HepG2 (cell line): Measurements from ENCODE around the gene KLC4. TPM values are rescaled to one million over a fixed set of nuclear protein-coding genes. Genes with fewer than 3 reads are reported as not detected.

ENCODE experiments used
- ASH2L ChIP-seq: fragments of 300-600, 200-600 bp; sonication (generic); IDR thresholded peaks from 2 replicates; pipeline ENCODE4 v1.7.0; 2017; ENCODE audit warnings: low read depth, mild to moderate bottlenecking, moderate library complexity, mixed read lengths, low read length; ENCODE audit not compliant: insufficient read length
- CBX5 ChIP-seq: sonication (generic); formaldehyde crosslinking; IDR thresholded peaks from 2 replicates; pipeline ENCODE4 v1.4.0; 2020; ENCODE audit warnings: missing genetic modification reagents, borderline replicate concordance
- HNRNPH1 ChIP-seq: fragments of 200-400 bp; formaldehyde crosslinking; optimal IDR thresholded peaks from 2 replicates; pipeline ENCODE3; 2017; ENCODE audit warnings: mild to moderate bottlenecking, low read depth, low read length
- KDM5B ChIP-seq: sonication (generic); formaldehyde crosslinking; IDR thresholded peaks from 2 replicates; pipeline ENCODE4 v1.4.0; 2020; ENCODE audit warnings: missing genetic modification reagents, mild to moderate bottlenecking, borderline replicate concordance
- POLR2AphosphoS2 ChIP-seq: IDR thresholded peaks from 2 replicates; pipeline ENCODE4 v1.6.1; 2011; ENCODE audit warnings: low read depth, low read length, improper control_type of control experiment
- RFX1 ChIP-seq: fragments of 450-650 bp; IDR thresholded peaks from 2 replicates; pipeline ENCODE4 v1.6.1; 2017
- SALL1 ChIP-seq: sonication (generic); formaldehyde crosslinking; IDR thresholded peaks from 2 replicates; pipeline ENCODE4 v1.8.0; 2022; ENCODE audit warnings: mild to moderate bottlenecking, missing genetic modification reagents
- SMARCE1 ChIP-seq: fragments of 450-650 bp; IDR thresholded peaks from 2 replicates; pipeline ENCODE4 v1.6.1; 2017; ENCODE audit warnings: borderline replicate concordance
- SPEN ChIP-seq: sonication (generic); formaldehyde crosslinking; IDR thresholded peaks from 2 replicates; pipeline ENCODE4 v1.5.1; 2020; ENCODE audit warnings: low read depth, mild to moderate bottlenecking, missing genetic modification reagents
- SRSF9 ChIP-seq: fragments of 200-400 bp; formaldehyde crosslinking; IDR thresholded peaks from 2 replicates; pipeline ENCODE4 v1.6.1; 2018; ENCODE audit warnings: borderline replicate concordance, mild to moderate bottlenecking, low read depth, low read length; ENCODE audit not compliant: insufficient read depth, poor library complexity, severe bottlenecking
- TAF15 ChIP-seq: fragments of 200-400 bp; formaldehyde crosslinking; IDR thresholded peaks from one replicate; pipeline ENCODE4 v1.6.1; 2018; ENCODE audit warnings: mild to moderate bottlenecking, low read depth, low read length; ENCODE audit not compliant: poor library complexity, severe bottlenecking
- TSC22D2 ChIP-seq: sonication (generic); formaldehyde crosslinking; IDR thresholded peaks from 2 replicates; pipeline ENCODE4 v1.5.1; 2020; ENCODE audit warnings: missing genetic modification reagents, mild to moderate bottlenecking, borderline replicate concordance
- WIZ ChIP-seq: sonication (generic); formaldehyde crosslinking; IDR thresholded peaks from 2 replicates; pipeline ENCODE4 v1.5.1; 2020; ENCODE audit warnings: mild to moderate bottlenecking, missing genetic modification reagents
- ZMAT5 ChIP-seq: sonication (generic); formaldehyde crosslinking; IDR thresholded peaks from 2 replicates; pipeline ENCODE4 v1.5.0; 2020; ENCODE audit warnings: mild to moderate bottlenecking, low read depth, missing genetic modification reagents, borderline replicate concordance
- ZMYM2 ChIP-seq: sonication (generic); formaldehyde crosslinking; IDR thresholded peaks from 2 replicates; pipeline ENCODE4 v1.8.0; 2022; ENCODE audit warnings: mild to moderate bottlenecking, missing genetic modification reagents
- ZMYM4 ChIP-seq: sonication (generic); formaldehyde crosslinking; IDR thresholded peaks from 2 replicates; pipeline ENCODE4 v1.8.1; 2023; ENCODE audit warnings: mild to moderate bottlenecking, missing genetic modification reagents
- ZNF256 ChIP-seq: sonication (generic); formaldehyde crosslinking; conservative IDR thresholded peaks from 2 replicates; pipeline ENCODE4 v1.4.0; 2020; ENCODE audit warnings: missing genetic modification reagents
- ZNF331 ChIP-seq: sonication (generic); formaldehyde crosslinking; IDR thresholded peaks from 2 replicates; pipeline ENCODE4 v1.4.0; 2020; ENCODE audit warnings: missing genetic modification reagents
- ZUFSP ChIP-seq: sonication (generic); formaldehyde crosslinking; IDR thresholded peaks from 2 replicates; pipeline ENCODE4 v1.9.0; 2021; ENCODE audit warnings: missing genetic modification reagents, mild to moderate bottlenecking, borderline replicate concordance
- polyA plus RNA-seq, 8 experiments: library from polyadenylated mRNA; depleted of rRNA in 3 of 8; stranded (reverse) in 7 of 8; unstranded in 1 of 8; fragments of >200 nt; fragmentation: Illumina TruSeq in 4 of 8; extraction: Trizol in 4 of 8; gene quantifications; 2 replicates each; pipeline versions ENCODE4 v1.2.1 to v1.2.3, GENCODE V29; 2011 to 2016; ENCODE audit warnings: low read depth in 4 of 8, missing spikeins in 1 of 8, mixed read lengths in 1 of 8; ENCODE audit not compliant: insufficient read depth in 1 of 8
- total RNA-seq, 5 experiments: library from RNA; depleted of rRNA; stranded (reverse); fragments of >200 nt; fragmentation: Illumina TruSeq; extraction: Trizol; gene quantifications; 2 replicates each; pipeline ENCODE4 v1.2.3, GENCODE V29; 2016; ENCODE audit warnings: low read depth in 1 of 5
- TF ChIP-seq, protein P1 (sequence below): sonication (generic); formaldehyde crosslinking; conservative IDR thresholded peaks from 2 replicates; pipeline ENCODE4 v1.8.0; 2022; ENCODE audit warnings: missing genetic modification reagents
- TF ChIP-seq, protein P2 (sequence below): sonication (generic); formaldehyde crosslinking; IDR thresholded peaks from 2 replicates; pipeline ENCODE4 v1.5.0; 2020; ENCODE audit warnings: missing genetic modification reagents
- TF ChIP-seq, protein P3 (sequence below): sonication (generic); formaldehyde crosslinking; IDR thresholded peaks from 2 replicates; pipeline ENCODE4 v1.5.0; 2020; ENCODE audit warnings: missing genetic modification reagents

KLC4 gene
- total and polyA plus RNA-seq, 2 of the 13 experiments (the other 11 are each of a cell fraction or from before 2014, with no cell fraction given), result 45.4 to 70.4 TPM

DNA sequence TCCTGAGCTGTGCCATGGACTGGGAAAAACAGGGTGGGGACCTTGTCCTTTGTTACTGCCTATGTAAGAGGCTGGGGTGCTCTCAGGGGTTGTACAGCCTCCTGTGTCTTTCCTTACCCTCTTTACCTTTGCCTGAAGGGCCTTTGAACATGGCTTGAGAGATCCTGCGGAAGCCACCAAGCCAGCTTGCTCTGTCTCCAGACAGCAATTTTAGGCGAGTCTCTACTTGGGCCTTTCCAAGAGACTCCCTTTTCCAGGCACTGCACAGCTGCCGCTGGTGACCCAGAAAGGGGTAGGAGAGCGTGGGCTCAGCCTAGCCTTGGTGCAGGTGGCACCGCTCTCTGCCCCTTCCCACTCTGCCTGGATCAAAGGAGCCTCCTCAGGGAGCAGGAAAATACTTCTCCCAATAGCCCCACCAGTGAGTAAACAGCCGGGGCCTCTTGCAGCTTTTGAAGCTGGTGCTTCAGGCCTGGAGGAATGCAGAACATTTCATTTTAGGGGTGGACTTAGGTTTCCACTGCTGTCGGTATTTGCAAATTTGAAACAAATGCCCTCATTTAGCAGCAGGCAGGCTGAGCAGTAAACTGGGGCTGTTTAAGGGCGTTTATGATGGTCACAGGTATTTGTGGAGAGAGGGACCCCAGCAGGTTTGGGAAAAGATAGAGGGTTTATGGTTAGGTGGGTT is 30.6 kb downstream of the KLC4 start (continued):
- TF ChIP-seq ZMAT5 (CRISPR knock-in tag) (no peak), RFX1 (no peak), ZUFSP (CRISPR knock-in tag) (no peak), ZNF331 (CRISPR knock-in tag) (peak; percentile 78), POLR2AphosphoS2 (no peak), ASH2L (peak; percentile 94), SPEN (CRISPR knock-in tag) (no peak), TAF15 (no peak), SMARCE1 (peak; percentile 7; the same call in 1 of the 2 replicates), HNRNPH1 (no peak), KDM5B (CRISPR knock-in tag) (no peak), CBX5 (CRISPR knock-in tag) (no peak), TSC22D2 (peak; percentile 22; the same call in 1 of the 2 replicates), ZNF256 (CRISPR knock-in tag) (no peak), ZMYM2 (CRISPR knock-in tag) (no peak), SRSF9 (no peak), WIZ (CRISPR knock-in tag) (no peak), ZMYM4 (CRISPR knock-in tag) (peak; percentile 76), SALL1 (peak; percentile 91)
- TF ChIP-seq, protein P1, sequence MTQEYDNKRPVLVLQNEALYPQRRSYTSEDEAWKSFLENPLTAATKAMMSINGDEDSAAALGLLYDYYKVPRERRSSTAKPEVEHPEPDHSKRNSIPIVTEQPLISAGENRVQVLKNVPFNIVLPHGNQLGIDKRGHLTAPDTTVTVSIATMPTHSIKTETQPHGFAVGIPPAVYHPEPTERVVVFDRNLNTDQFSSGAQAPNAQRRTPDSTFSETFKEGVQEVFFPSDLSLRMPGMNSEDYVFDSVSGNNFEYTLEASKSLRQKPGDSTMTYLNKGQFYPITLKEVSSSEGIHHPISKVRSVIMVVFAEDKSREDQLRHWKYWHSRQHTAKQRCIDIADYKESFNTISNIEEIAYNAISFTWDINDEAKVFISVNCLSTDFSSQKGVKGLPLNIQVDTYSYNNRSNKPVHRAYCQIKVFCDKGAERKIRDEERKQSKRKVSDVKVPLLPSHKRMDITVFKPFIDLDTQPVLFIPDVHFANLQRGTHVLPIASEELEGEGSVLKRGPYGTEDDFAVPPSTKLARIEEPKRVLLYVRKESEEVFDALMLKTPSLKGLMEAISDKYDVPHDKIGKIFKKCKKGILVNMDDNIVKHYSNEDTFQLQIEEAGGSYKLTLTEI (CRISPR knock-in tag), result no peak
- TF ChIP-seq, protein P2, sequence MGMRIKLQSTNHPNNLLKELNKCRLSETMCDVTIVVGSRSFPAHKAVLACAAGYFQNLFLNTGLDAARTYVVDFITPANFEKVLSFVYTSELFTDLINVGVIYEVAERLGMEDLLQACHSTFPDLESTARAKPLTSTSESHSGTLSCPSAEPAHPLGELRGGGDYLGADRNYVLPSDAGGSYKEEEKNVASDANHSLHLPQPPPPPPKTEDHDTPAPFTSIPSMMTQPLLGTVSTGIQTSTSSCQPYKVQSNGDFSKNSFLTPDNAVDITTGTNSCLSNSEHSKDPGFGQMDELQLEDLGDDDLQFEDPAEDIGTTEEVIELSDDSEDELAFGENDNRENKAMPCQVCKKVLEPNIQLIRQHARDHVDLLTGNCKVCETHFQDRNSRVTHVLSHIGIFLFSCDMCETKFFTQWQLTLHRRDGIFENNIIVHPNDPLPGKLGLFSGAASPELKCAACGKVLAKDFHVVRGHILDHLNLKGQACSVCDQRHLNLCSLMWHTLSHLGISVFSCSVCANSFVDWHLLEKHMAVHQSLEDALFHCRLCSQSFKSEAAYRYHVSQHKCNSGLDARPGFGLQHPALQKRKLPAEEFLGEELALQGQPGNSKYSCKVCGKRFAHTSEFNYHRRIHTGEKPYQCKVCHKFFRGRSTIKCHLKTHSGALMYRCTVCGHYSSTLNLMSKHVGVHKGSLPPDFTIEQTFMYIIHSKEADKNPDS, result peak; percentile 90; the same call in 1 of the 2 replicates
- TF ChIP-seq, protein P3, sequence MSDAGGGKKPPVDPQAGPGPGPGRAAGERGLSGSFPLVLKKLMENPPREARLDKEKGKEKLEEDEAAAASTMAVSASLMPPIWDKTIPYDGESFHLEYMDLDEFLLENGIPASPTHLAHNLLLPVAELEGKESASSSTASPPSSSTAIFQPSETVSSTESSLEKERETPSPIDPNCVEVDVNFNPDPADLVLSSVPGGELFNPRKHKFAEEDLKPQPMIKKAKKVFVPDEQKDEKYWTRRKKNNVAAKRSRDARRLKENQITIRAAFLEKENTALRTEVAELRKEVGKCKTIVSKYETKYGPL (CRISPR knock-in tag), result no peak
